HEK293 (cell line): ENCODE data around the gene UNC50.

Source experiments
- CTCF ChIP-seq: fragments of 450-650 bp; formaldehyde crosslinking; IDR thresholded peaks from 2 replicates; pipeline ENCODE4 v1.5.1; 2016; ENCODE audit warnings: missing biosample characterization, missing genetic modification characterization
- SP2 ChIP-seq: fragments of 450-650 bp; formaldehyde crosslinking; IDR thresholded peaks from 2 replicates; pipeline ENCODE4 v1.5.1; 2016; ENCODE audit warnings: missing biosample characterization, missing genetic modification characterization
- ZBTB48 ChIP-seq: fragments of 450-650 bp; formaldehyde crosslinking; IDR thresholded peaks from 2 replicates; pipeline ENCODE4 v1.5.1; 2016; ENCODE audit warnings: missing biosample characterization, missing genetic modification characterization
- ZBTB49 ChIP-seq: fragments of 450-650 bp; formaldehyde crosslinking; IDR thresholded peaks from 2 replicates; pipeline ENCODE4 v1.5.1; 2016; ENCODE audit warnings: missing biosample characterization, missing genetic modification characterization, low read depth
- ZNF221 ChIP-seq: fragments of 450-650 bp; formaldehyde crosslinking; IDR thresholded peaks from 2 replicates; pipeline ENCODE4 v1.5.1; 2017; ENCODE audit warnings: missing biosample characterization, missing genetic modification characterization, borderline replicate concordance
- ZNF398 ChIP-seq: fragments of 450-650 bp; formaldehyde crosslinking; IDR thresholded peaks from 2 replicates; pipeline ENCODE4 v1.5.1; 2017; ENCODE audit warnings: missing biosample characterization, missing genetic modification characterization
- ZSCAN5A ChIP-seq: fragments of 450-650 bp; formaldehyde crosslinking; IDR thresholded peaks from 2 replicates; pipeline ENCODE4 v1.5.1; 2016; ENCODE audit warnings: missing biosample characterization, missing genetic modification characterization
- TF ChIP-seq, protein P1 (sequence below): IDR thresholded peaks from 2 replicates; pipeline ENCODE4 v1.6.1; 2011; ENCODE audit warnings: mild to moderate bottlenecking, low read depth, low read length, borderline replicate concordance

DNA sequence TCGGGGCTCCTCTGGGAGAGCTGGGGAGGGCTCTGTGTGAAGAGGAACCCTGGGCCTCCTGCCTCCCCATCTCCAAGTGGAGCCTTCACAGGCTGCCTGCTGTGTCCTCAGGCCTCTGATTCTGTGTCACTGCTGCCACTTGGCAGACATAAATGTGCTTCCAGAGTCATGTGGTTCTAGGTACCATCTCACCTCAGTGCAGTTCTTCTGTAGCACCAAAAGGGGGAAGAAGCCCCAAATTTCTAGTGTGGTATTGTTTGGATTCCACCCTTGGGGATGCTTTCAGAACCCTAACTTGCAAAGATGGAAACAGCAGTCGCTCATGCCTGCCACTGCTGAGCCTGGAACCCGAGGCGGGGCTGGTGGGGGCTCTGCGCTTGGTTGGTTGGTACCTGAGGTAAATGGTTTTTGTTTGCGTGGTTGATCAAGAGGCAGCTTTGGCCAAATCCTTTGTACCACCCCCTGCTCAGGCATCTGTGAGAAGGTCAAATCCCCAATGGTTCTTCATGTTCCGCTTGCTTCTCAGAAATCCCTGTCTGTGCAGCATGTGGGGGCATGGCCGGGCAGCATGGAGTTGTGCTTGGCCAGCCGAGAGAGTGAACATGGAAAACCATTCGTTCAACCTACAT is 27.6 kb upstream of the UNC50 start:
- TF ChIP-seq ZBTB49 (tag by site-specific recombination): no peak
- no peak for TF ChIP-seq ZNF398 (tag by site-specific recombination)
- no peak for TF ChIP-seq CTCF (tag by site-specific recombination)
- TF ChIP-seq ZBTB48 (tag by site-specific recombination): no peak
- no peak for TF ChIP-seq ZNF221 (tag by site-specific recombination)
- TF ChIP-seq ZSCAN5A: no peak
- TF ChIP-seq SP2: no peak
- TF ChIP-seq, protein P1, sequence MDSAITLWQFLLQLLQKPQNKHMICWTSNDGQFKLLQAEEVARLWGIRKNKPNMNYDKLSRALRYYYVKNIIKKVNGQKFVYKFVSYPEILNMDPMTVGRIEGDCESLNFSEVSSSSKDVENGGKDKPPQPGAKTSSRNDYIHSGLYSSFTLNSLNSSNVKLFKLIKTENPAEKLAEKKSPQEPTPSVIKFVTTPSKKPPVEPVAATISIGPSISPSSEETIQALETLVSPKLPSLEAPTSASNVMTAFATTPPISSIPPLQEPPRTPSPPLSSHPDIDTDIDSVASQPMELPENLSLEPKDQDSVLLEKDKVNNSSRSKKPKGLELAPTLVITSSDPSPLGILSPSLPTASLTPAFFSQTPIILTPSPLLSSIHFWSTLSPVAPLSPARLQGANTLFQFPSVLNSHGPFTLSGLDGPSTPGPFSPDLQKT: no peak
